ENCODE results near the gene C14orf93. TPM values are rescaled to one million over a fixed set of nuclear protein-coding genes. Genes with fewer than 3 reads are reported as not detected.
"Not testable (repeated sequence)": the region's sequence is repeated elsewhere in the genome, so short reads cannot be mapped to it uniquely, and the experiment has no call there.

The C14orf93 gene
- total RNA-seq, 3 donors from 2014 or later, result 11.0 to 16.3 (median 11.8) TPM

- intact Hi-C loops (cut with DNase I, micrococcal nuclease), result no loop called here
- DNase-seq (no peak), ATAC-seq (no peak)
- no peak for TF ChIP-seq CTCF (IDR thresholded peaks at IDR 0.05)
- Histone ChIP-seq H3K36me3 (ENCODE audit: low read depth) (no peaks in the 10 kb centered on the region), H3K4me3 (no peak overlapping the region), H3K4me1 (ENCODE audit: low read depth) (no peaks in the 10 kb centered on the region), H3K9me3 (no peaks in the 10 kb centered on the region)
These were observed 10.5 kb upstream of the C14orf93 start for GRCh38 chr14:23020143-23021128.

- H3K4me1 ChIP-seq (ENCODE audit: low read depth), result no peaks in the 10 kb centered on the region
- intact Hi-C loops (cut with DNase I, micrococcal nuclease), result no loop called here
- H3K9me3 ChIP-seq, result no peaks in the 10 kb centered on the region
- no peak overlapping the region for H3K4me3 ChIP-seq
- no peak for ATAC-seq
- TF ChIP-seq CTCF (IDR thresholded peaks at IDR 0.05), result no peak
- no peak for DNase-seq
- H3K36me3 ChIP-seq (ENCODE audit: low read depth), result no peaks in the 10 kb centered on the region
These were observed 8.2 kb upstream of the C14orf93 start for GRCh38 chr14:23018107-23018506.

GRCh38 chr14:23017091-23017490, 7.1 kb upstream of the C14orf93 start:
- intact Hi-C loops (cut with DNase I, micrococcal nuclease), result no loop called here
- ATAC-seq (no peak), DNase-seq (no peak)
- H3K4me1 ChIP-seq (ENCODE audit: low read depth), result no peaks in the 10 kb centered on the region
- TF ChIP-seq CTCF (IDR thresholded peaks at IDR 0.05), result no peak
- H3K36me3 ChIP-seq (ENCODE audit: low read depth), result no peaks in the 10 kb centered on the region
- no peaks in the 10 kb centered on the region for H3K9me3 ChIP-seq
- no peak overlapping the region for H3K4me3 ChIP-seq

- H3K9me3 ChIP-seq, result no peaks in the 10 kb centered on the region
- intact Hi-C loops (cut with DNase I, micrococcal nuclease), result no loop called here
- H3K4me3 ChIP-seq, result no peak overlapping the region
- DNase-seq, result no peak
- ATAC-seq, result no peak
- no peak for TF ChIP-seq CTCF (IDR thresholded peaks at IDR 0.05)
- H3K4me1 ChIP-seq (ENCODE audit: low read depth), result no peaks in the 10 kb centered on the region
- no peaks in the 10 kb centered on the region for H3K36me3 ChIP-seq (ENCODE audit: low read depth)
These were observed 5.7 kb upstream of the C14orf93 start for GRCh38 chr14:23015618-23016017.

GRCh38 chr14:23013749-23014054, 3.8 kb upstream of the C14orf93 start:
- ATAC-seq; H3K4me1 ChIP-seq (ENCODE audit: low read depth); DNase-seq; H3K9me3 ChIP-seq; H3K4me3 ChIP-seq; intact Hi-C loops (cut with DNase I, micrococcal nuclease); H3K36me3 ChIP-seq (ENCODE audit: low read depth): not testable (repeated sequence)

GRCh38 chr14:23013054-23013748, 3.3 kb upstream of the C14orf93 start:
- no peak overlapping the region for H3K4me3 ChIP-seq
- DNase-seq (no peak), ATAC-seq (no peak)
- no peaks in the 10 kb centered on the region for H3K9me3 ChIP-seq
- H3K4me1 ChIP-seq (ENCODE audit: low read depth), result no peaks in the 10 kb centered on the region
- no peaks in the 10 kb centered on the region for H3K36me3 ChIP-seq (ENCODE audit: low read depth)
- intact Hi-C loops (cut with DNase I, micrococcal nuclease), result no loop called here
- no peak for TF ChIP-seq CTCF (IDR thresholded peaks at IDR 0.05)

All from mucosa of descending colon (tissue), 3 donors.